Retinal pigment epithelial cell (primary cell): ENCODE data around the gene BBS9.
"Not testable (repeated sequence)": the region's sequence is repeated elsewhere in the genome, so short reads cannot be mapped to it uniquely, and the experiment has no call there.

ENCODE experiments used
- DNase-seq: peaks from one replicate; pipeline ENCODE4 v3.0.0-alpha.2; 2010; ENCODE audit warnings: low read depth
- H3K4me3 ChIP-seq: 2 replicates; pipeline ENCODE4 v1.5.1; 2011; ENCODE audit warnings: mild to moderate bottlenecking, low read length, control low read depth, moderate library complexity
- CTCF ChIP-seq: conservative IDR thresholded peaks from 2 replicates; pipeline ENCODE4 v1.5.1; 2011; ENCODE audit warnings: low read depth, low read length, control low read depth, inconsistent platforms

The BBS9 gene

DNA sequence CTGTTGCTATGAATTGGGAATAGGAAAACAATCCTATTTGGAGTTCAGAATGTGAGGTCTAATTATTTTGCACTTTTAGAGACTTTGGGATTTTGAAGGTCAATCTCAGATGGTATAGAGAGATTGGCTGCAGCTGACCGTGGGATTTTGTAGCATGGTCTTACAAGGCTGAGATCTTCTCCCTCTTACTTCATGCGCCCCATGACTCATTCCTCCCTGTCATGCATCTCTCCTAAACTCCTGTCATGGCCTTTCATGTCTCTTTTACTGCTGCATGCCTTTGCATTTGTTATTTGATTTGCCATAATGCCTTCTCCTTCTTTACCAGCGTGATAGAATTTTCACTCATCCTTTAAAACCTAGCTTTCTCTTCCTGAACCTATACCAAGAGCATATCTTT is 133.1 kb downstream of the BBS9 start:
- DNase-seq, result no peak
- no peak for TF ChIP-seq CTCF
- no peak overlapping the region for H3K4me3 ChIP-seq

- H3K4me3 ChIP-seq, DNase-seq: not testable (repeated sequence)
Observed at GRCh38 chr7:33271839-33272371, 142.5 kb downstream of the BBS9 start.

- no peak overlapping the region for H3K4me3 ChIP-seq
- DNase-seq, result no peak
- no peak for TF ChIP-seq CTCF
Observed at GRCh38 chr7:33273356-33273755, 144.0 kb downstream of the BBS9 start.

- TF ChIP-seq CTCF, result no peak
- no peak overlapping the region for H3K4me3 ChIP-seq
- DNase-seq, result no peak
Observed at GRCh38 chr7:33276325-33276724, 147.0 kb downstream of the BBS9 start.

GRCh38 chr7:33276729-33277128 is 147.4 kb downstream of the BBS9 start:
- no peak for TF ChIP-seq CTCF
- no peak overlapping the region for H3K4me3 ChIP-seq
- DNase-seq, result no peak

- H3K4me3 ChIP-seq, result no peak overlapping the region
- no peak for TF ChIP-seq CTCF
- no peak for DNase-seq
Observed at GRCh38 chr7:33278095-33278494, 148.7 kb downstream of the BBS9 start.

- H3K4me3 ChIP-seq, result no peak overlapping the region
- no peak for DNase-seq
- no peak for TF ChIP-seq CTCF
Observed at GRCh38 chr7:33286501-33286900, 157.1 kb downstream of the BBS9 start.

DNA sequence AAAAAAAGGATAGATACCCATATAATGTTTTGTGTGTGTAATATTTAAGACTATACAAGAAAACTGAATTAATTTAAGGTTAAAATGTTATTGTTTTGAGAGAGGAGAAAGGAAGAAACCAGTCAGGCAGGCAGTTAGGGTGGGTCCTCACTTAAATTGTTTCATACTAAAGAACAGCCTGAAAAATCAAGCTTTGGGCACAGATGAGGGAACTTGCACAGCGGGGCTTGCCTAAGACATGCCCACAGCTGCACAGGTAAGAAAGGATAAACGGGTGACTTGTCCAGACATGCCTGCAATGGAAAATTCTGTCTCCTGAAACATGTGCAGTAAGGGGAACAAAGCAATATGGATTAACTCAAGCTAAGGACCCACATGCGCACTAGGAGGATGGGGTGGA is 158.4 kb downstream of the BBS9 start:
- no peak for DNase-seq
- H3K4me3 ChIP-seq, result no peak overlapping the region
- TF ChIP-seq CTCF, result no peak
